Measurements from ENCODE around the gene ACER3. TPM values are rescaled to one million over a fixed set of nuclear protein-coding genes. Genes with fewer than 3 reads are reported as not detected.

Gene ACER3
- polyA plus RNA-seq, 3 donors: 22.9 to 45.4 (median 23.6) TPM

- H3K4me3 ChIP-seq (replicated peaks in 1 of 3; ENCODE audit: low read depth in 2 of 3, low read length in 3 of 3): no peak overlapping the region
- WGBS (ENCODE audit: insufficient coverage): 100% methylated on average over 1 of the region's 2 CpGs
- peaks cover 58 to 83% of the 10 kb centered on the region in 2 donors for H3K36me3 ChIP-seq (replicated peaks in 1 of 2; ENCODE audit: control insufficient read depth in 1 of 2, insufficient read depth in 2 of 2, low read length in 2 of 2)
- no peaks in the 10 kb centered on the region for H4K20me1 ChIP-seq (ENCODE audit: insufficient read depth, low read length)
- TF ChIP-seq, protein P1, sequence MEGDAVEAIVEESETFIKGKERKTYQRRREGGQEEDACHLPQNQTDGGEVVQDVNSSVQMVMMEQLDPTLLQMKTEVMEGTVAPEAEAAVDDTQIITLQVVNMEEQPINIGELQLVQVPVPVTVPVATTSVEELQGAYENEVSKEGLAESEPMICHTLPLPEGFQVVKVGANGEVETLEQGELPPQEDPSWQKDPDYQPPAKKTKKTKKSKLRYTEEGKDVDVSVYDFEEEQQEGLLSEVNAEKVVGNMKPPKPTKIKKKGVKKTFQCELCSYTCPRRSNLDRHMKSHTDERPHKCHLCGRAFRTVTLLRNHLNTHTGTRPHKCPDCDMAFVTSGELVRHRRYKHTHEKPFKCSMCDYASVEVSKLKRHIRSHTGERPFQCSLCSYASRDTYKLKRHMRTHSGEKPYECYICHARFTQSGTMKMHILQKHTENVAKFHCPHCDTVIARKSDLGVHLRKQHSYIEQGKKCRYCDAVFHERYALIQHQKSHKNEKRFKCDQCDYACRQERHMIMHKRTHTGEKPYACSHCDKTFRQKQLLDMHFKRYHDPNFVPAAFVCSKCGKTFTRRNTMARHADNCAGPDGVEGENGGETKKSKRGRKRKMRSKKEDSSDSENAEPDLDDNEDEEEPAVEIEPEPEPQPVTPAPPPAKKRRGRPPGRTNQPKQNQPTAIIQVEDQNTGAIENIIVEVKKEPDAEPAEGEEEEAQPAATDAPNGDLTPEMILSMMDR (IDR thresholded peaks at IDR 0.05): no peak
- no peaks in the 10 kb centered on the region for H3K79me2 ChIP-seq (ENCODE audit: insufficient read depth, low read length)
- Mint-ChIP-seq H3K27ac (no peak overlapping the region), H3K9me3 (no peaks in the 10 kb centered on the region), H3K4me1 (no peaks in the 10 kb centered on the region), H3K4me3 (no peak overlapping the region), H3K36me3 (peaks cover 70 to 77% of the 10 kb centered on the region in 2 donors), H3K27me3 (ENCODE audit: low read depth in 3 of 3) (no peaks in the 10 kb centered on the region)
- H3K27me3 ChIP-seq (ENCODE audit: control insufficient read depth in 2 of 2, insufficient read depth in 2 of 2, low read length in 2 of 2): no peaks in the 10 kb centered on the region
- DNase-seq: no peak
- no peaks in the 10 kb centered on the region for H3K9me3 ChIP-seq (replicated peaks in 1 of 2; ENCODE audit: control insufficient read depth in 1 of 2, insufficient read depth in 1 of 2, low read length in 2 of 2)
- H3K27ac ChIP-seq (ENCODE audit: low read depth in 1 of 2, low read length in 2 of 2): no peak overlapping the region
- no peak overlapping the region for H2AFZ ChIP-seq (ENCODE audit: insufficient read depth, low read depth, low read length, poor library complexity, severe bottlenecking)
- no peak overlapping the region for H3K9ac ChIP-seq (ENCODE audit: insufficient read depth, low read length, poor library complexity, severe bottlenecking)
- no peaks in the 10 kb centered on the region for H3K4me1 ChIP-seq (ENCODE audit: control insufficient read depth in 1 of 2, insufficient read depth in 2 of 2, low read length in 2 of 2)
- H3K4me2 ChIP-seq (replicated peaks; ENCODE audit: extremely low read depth, low read length, poor library complexity, severe bottlenecking): no peak overlapping the region
- intact Hi-C loops (cut with micrococcal nuclease): no loop called here
These were observed 159.4 kb downstream of the ACER3 start for GRCh38 chr11:77019976-77020595.

GRCh38 chr11:77020734-77021133 is 160.0 kb downstream of the ACER3 start:
- Histone ChIP-seq H3K9ac (ENCODE audit: insufficient read depth, low read length, poor library complexity, severe bottlenecking) (no peak overlapping the region), H3K27me3 (ENCODE audit: control insufficient read depth in 2 of 2, insufficient read depth in 2 of 2, low read length in 2 of 2) (no peaks in the 10 kb centered on the region), H3K27ac (ENCODE audit: low read depth in 1 of 2, low read length in 2 of 2) (no peak overlapping the region), H3K4me3 (replicated peaks in 1 of 3; ENCODE audit: low read depth in 2 of 3, low read length in 3 of 3) (no peak overlapping the region), H3K36me3 (replicated peaks in 1 of 2; ENCODE audit: control insufficient read depth in 1 of 2, insufficient read depth in 2 of 2, low read length in 2 of 2) (peaks cover 57 to 76% of the 10 kb centered on the region in 2 donors), H3K4me1 (ENCODE audit: control insufficient read depth in 1 of 2, insufficient read depth in 2 of 2, low read length in 2 of 2) (no peaks in the 10 kb centered on the region), H4K20me1 (ENCODE audit: insufficient read depth, low read length) (no peaks in the 10 kb centered on the region), H3K9me3 (replicated peaks in 1 of 2; ENCODE audit: control insufficient read depth in 1 of 2, insufficient read depth in 1 of 2, low read length in 2 of 2) (no peaks in the 10 kb centered on the region), H3K4me2 (replicated peaks; ENCODE audit: extremely low read depth, low read length, poor library complexity, severe bottlenecking) (no peak overlapping the region), H2AFZ (ENCODE audit: insufficient read depth, low read depth, low read length, poor library complexity, severe bottlenecking) (no peak overlapping the region), H3K79me2 (ENCODE audit: insufficient read depth, low read length) (no peaks in the 10 kb centered on the region)
- intact Hi-C loops (cut with micrococcal nuclease): no loop called here
- H3K36me3 Mint-ChIP-seq: peaks cover 67 to 73% of the 10 kb centered on the region in 2 donors
- H3K4me3 Mint-ChIP-seq: no peak overlapping the region
- H3K9me3 Mint-ChIP-seq: no peaks in the 10 kb centered on the region
- H3K27ac Mint-ChIP-seq: no peak overlapping the region
- peaks cover 0 to 1% (median 0%) of the 10 kb centered on the region in 3 donors for H3K27me3 Mint-ChIP-seq (ENCODE audit: low read depth in 3 of 3)
- no CpG with 5 or more reads among the region's 2 CpGs for WGBS (ENCODE audit: insufficient coverage)
- DNase-seq: no peak
- TF ChIP-seq, protein P1 (IDR thresholded peaks at IDR 0.05): no peak
- H3K4me1 Mint-ChIP-seq: no peaks in the 10 kb centered on the region

Measured in CD14-positive monocyte (primary cell).